WTC11 (cell line): ENCODE measurements around the gene AJM1. TPM values are rescaled to one million over a fixed set of nuclear protein-coding genes. Genes with fewer than 3 reads are reported as not detected.
A peak's percentile ranks its signal among the peaks of the same experiment; 100 is the strongest.

ENCODE experiments used
- AFF4 ChIP-seq: sonication (generic); formaldehyde crosslinking; IDR thresholded peaks from 2 replicates; pipeline ENCODE4 v1.8.1; 2023; ENCODE audit warnings: mild to moderate bottlenecking, missing genetic modification reagents, borderline replicate concordance
- ARID4B ChIP-seq: sonication (generic); formaldehyde crosslinking; IDR thresholded peaks from 2 replicates; pipeline ENCODE4 v1.8.0; 2023; ENCODE audit warnings: missing genetic modification reagents, mild to moderate bottlenecking, borderline replicate concordance
- ELF4 ChIP-seq: sonication (generic); formaldehyde crosslinking; IDR thresholded peaks from 2 replicates; pipeline ENCODE4 v1.8.1; 2022; ENCODE audit warnings: low read depth, mild to moderate bottlenecking, moderate library complexity, missing genetic modification reagents
- FOXJ3 ChIP-seq: sonication (generic); formaldehyde crosslinking; IDR thresholded peaks from 2 replicates; pipeline ENCODE4 v1.9.0; 2021; ENCODE audit warnings: missing genetic modification reagents, mild to moderate bottlenecking, borderline replicate concordance
- FOXP1 ChIP-seq: sonication (generic); formaldehyde crosslinking; IDR thresholded peaks from 2 replicates; pipeline ENCODE4 v1.8.0; 2022; ENCODE audit warnings: missing genetic modification reagents, mild to moderate bottlenecking, moderate library complexity, borderline replicate concordance
- GRHL2 ChIP-seq: fragments of 250-450 bp; sonication (Bioruptor Pico); IDR thresholded peaks from 2 replicates; pipeline ENCODE4 v1.8.0; 2022; ENCODE audit warnings: mild to moderate bottlenecking, moderate library complexity; ENCODE audit not compliant: insufficient replicate concordance, severe bottlenecking
- NFATC4 ChIP-seq: fragments of 250-450 bp; sonication (Bioruptor Pico); IDR thresholded peaks from 2 replicates; pipeline ENCODE4 v1.9.0; 2021; ENCODE audit warnings: mild to moderate bottlenecking
- NFYB ChIP-seq: sonication (generic); formaldehyde crosslinking; conservative IDR thresholded peaks from 2 replicates; pipeline ENCODE4 v1.8.0; 2022; ENCODE audit warnings: low read depth, missing genetic modification reagents
- PRRX2 ChIP-seq: fragments of 250-450 bp; sonication (Bioruptor Pico); IDR thresholded peaks from 2 replicates; pipeline ENCODE4 v1.8.0; 2021; ENCODE audit warnings: mild to moderate bottlenecking
- SOX15 ChIP-seq: fragments of 250-450 bp; sonication (Bioruptor Pico); IDR thresholded peaks from 2 replicates; pipeline ENCODE4 v1.9.0; 2021; ENCODE audit warnings: mild to moderate bottlenecking
- SP1 ChIP-seq: sonication (generic); formaldehyde crosslinking; conservative IDR thresholded peaks from 2 replicates; pipeline ENCODE4 v1.8.1; 2022; ENCODE audit warnings: missing genetic modification reagents
- TEAD1 ChIP-seq: sonication (generic); formaldehyde crosslinking; IDR thresholded peaks from 2 replicates; pipeline ENCODE4 v1.8.0; 2022; ENCODE audit warnings: mild to moderate bottlenecking, missing genetic modification reagents
- ZBTB21 ChIP-seq: sonication (generic); formaldehyde crosslinking; IDR thresholded peaks from 2 replicates; pipeline ENCODE4 v1.8.1; 2023; ENCODE audit warnings: mild to moderate bottlenecking, missing genetic modification reagents, borderline replicate concordance
- ZNF121 ChIP-seq: sonication (generic); formaldehyde crosslinking; IDR thresholded peaks from 2 replicates; pipeline ENCODE4 v1.8.0; 2023; ENCODE audit warnings: missing genetic modification reagents
- ZNF219 ChIP-seq: sonication (generic); formaldehyde crosslinking; IDR thresholded peaks from 2 replicates; pipeline ENCODE4 v1.8.0; 2023; ENCODE audit warnings: missing genetic modification reagents, mild to moderate bottlenecking, borderline replicate concordance
- total RNA-seq: library from RNA; stranded (reverse); gene quantifications from 3 replicates; pipeline ENCODE4 v1.2.3, GENCODE V29; 2021
- TF ChIP-seq, protein P1 (sequence below): sonication (generic); formaldehyde crosslinking; IDR thresholded peaks from 2 replicates; pipeline ENCODE4 v1.8.1; 2023; ENCODE audit warnings: mild to moderate bottlenecking, moderate library complexity, missing genetic modification reagents
- TF ChIP-seq, protein P2 (sequence below): sonication (generic); formaldehyde crosslinking; IDR thresholded peaks from 2 replicates; pipeline ENCODE4 v1.8.1; 2023; ENCODE audit warnings: mild to moderate bottlenecking, missing genetic modification reagents, moderate library complexity
- TF ChIP-seq, protein P3 (sequence below): sonication (generic); formaldehyde crosslinking; IDR thresholded peaks from 2 replicates; pipeline ENCODE4 v1.8.0; 2023; ENCODE audit warnings: mild to moderate bottlenecking, missing genetic modification reagents
- TF ChIP-seq, protein P4 (sequence below): sonication (generic); formaldehyde crosslinking; IDR thresholded peaks from 2 replicates; pipeline ENCODE4 v1.8.1; 2022; ENCODE audit warnings: low read depth, missing genetic modification reagents, borderline replicate concordance
- TF ChIP-seq, protein P5 (sequence below): sonication (generic); formaldehyde crosslinking; IDR thresholded peaks from 2 replicates; pipeline ENCODE4 v1.8.0; 2022; ENCODE audit warnings: mild to moderate bottlenecking, missing genetic modification reagents
- TF ChIP-seq, protein P6 (sequence below): fragments of 250-450 bp; sonication (Bioruptor Pico); IDR thresholded peaks from 2 replicates; pipeline ENCODE4 v1.9.0; 2021; ENCODE audit warnings: moderate library complexity, mild to moderate bottlenecking, inconsistent platforms, borderline replicate concordance

Gene AJM1
- total RNA-seq, 1 experiment from 2014 or later, result 1.6 TPM

DNA sequence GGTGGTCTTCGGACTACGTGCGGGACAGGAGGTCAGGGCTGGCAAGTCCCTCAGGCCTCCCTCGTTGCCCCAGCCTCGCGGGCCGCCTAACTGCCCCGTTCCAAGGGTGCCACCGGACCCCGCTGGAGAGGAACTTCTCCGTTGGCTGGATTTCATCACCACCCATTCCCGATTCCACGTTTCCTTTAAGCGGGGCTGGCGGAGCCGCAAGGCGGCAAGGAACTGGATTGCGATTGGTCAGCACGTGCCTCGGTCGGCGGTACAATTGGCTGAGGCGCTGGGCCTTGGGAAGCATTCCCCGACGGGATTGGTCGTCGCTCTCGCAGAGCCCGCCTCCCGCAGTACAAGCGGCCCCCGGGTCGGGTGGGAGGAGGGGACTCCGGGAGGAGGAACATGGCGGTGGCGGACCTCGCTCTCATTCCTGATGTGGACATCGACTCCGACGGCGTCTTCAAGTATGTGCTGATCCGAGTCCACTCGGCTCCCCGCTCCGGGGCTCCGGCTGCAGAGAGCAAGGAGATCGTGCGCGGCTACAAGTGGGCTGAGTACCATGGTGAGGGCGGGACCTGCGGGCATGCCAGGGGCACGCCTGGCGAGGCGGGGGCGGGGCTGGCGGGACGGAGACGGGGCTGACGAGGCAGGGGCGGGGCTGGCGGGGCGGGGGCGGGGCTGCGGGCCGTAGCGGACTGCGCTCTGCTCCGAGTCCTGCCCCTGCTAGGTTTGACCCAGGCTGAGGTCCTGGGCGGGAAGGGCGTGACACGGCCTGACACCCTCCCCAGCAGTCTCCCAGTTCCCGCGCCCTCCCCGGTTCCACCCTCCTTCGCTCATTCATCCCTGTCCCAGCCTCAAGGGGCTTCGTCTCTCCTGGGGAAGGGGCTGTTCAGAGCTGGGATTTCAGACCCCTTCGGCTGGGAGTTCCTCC, 7.0 kb downstream of the AJM1 start, which contains the start of gene PHPT1 (continued):
- TF ChIP-seq, protein P1, sequence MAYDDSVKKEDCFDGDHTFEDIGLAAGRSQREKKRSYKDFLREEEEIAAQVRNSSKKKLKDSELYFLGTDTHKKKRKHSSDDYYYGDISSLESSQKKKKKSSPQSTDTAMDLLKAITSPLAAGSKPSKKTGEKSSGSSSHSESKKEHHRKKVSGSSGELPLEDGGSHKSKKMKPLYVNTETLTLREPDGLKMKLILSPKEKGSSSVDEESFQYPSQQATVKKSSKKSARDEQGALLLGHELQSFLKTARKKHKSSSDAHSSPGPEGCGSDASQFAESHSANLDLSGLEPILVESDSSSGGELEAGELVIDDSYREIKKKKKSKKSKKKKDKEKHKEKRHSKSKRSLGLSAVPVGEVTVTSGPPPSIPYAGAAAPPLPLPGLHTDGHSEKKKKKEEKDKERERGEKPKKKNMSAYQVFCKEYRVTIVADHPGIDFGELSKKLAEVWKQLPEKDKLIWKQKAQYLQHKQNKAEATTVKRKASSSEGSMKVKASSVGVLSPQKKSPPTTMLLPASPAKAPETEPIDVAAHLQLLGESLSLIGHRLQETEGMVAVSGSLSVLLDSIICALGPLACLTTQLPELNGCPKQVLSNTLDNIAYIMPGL (CRISPR knock-in tag), result peak; percentile 30; the same call in 1 of the 2 replicates
- TF ChIP-seq GRHL2 (CRISPR knock-in tag) (no peak), NFATC4 (no peak), TEAD1 (CRISPR knock-in tag) (no peak; the same call in 1 of the 2 replicates), ZNF121 (0 out of 2 replicates have a peak, but pooled peaks have one; percentile 5), SP1 (CRISPR knock-in tag) (peak; percentile 78), SOX15 (CRISPR knock-in tag) (no peak), NFYB (CRISPR knock-in tag) (peak; percentile 98), ZNF219 (CRISPR knock-in tag) (no peak), PRRX2 (CRISPR knock-in tag) (no peak), ELF4 (CRISPR knock-in tag) (no peak), FOXP1 (CRISPR knock-in tag) (no peak), ZBTB21 (CRISPR knock-in tag) (peak; percentile 15; the same call in 1 of the 2 replicates), ARID4B (CRISPR knock-in tag) (peak; percentile 82; the same call in 1 of the 2 replicates), FOXJ3 (CRISPR knock-in tag) (no peak), AFF4 (CRISPR knock-in tag) (no peak)
- TF ChIP-seq, protein P2, sequence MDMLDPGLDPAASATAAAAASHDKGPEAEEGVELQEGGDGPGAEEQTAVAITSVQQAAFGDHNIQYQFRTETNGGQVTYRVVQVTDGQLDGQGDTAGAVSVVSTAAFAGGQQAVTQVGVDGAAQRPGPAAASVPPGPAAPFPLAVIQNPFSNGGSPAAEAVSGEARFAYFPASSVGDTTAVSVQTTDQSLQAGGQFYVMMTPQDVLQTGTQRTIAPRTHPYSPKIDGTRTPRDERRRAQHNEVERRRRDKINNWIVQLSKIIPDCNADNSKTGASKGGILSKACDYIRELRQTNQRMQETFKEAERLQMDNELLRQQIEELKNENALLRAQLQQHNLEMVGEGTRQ (CRISPR knock-in tag), result peak; percentile 86
- TF ChIP-seq, protein P3, sequence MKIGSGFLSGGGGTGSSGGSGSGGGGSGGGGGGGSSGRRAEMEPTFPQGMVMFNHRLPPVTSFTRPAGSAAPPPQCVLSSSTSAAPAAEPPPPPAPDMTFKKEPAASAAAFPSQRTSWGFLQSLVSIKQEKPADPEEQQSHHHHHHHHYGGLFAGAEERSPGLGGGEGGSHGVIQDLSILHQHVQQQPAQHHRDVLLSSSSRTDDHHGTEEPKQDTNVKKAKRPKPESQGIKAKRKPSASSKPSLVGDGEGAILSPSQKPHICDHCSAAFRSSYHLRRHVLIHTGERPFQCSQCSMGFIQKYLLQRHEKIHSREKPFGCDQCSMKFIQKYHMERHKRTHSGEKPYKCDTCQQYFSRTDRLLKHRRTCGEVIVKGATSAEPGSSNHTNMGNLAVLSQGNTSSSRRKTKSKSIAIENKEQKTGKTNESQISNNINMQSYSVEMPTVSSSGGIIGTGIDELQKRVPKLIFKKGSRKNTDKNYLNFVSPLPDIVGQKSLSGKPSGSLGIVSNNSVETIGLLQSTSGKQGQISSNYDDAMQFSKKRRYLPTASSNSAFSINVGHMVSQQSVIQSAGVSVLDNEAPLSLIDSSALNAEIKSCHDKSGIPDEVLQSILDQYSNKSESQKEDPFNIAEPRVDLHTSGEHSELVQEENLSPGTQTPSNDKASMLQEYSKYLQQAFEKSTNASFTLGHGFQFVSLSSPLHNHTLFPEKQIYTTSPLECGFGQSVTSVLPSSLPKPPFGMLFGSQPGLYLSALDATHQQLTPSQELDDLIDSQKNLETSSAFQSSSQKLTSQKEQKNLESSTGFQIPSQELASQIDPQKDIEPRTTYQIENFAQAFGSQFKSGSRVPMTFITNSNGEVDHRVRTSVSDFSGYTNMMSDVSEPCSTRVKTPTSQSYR (CRISPR knock-in tag), result no peak
- TF ChIP-seq, protein P4, sequence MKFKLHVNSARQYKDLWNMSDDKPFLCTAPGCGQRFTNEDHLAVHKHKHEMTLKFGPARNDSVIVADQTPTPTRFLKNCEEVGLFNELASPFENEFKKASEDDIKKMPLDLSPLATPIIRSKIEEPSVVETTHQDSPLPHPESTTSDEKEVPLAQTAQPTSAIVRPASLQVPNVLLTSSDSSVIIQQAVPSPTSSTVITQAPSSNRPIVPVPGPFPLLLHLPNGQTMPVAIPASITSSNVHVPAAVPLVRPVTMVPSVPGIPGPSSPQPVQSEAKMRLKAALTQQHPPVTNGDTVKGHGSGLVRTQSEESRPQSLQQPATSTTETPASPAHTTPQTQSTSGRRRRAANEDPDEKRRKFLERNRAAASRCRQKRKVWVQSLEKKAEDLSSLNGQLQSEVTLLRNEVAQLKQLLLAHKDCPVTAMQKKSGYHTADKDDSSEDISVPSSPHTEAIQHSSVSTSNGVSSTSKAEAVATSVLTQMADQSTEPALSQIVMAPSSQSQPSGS (CRISPR knock-in tag), result no peak
- TF ChIP-seq, protein P5, sequence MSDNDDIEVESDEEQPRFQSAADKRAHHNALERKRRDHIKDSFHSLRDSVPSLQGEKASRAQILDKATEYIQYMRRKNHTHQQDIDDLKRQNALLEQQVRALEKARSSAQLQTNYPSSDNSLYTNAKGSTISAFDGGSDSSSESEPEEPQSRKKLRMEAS (CRISPR knock-in tag), result peak; percentile 93
- TF ChIP-seq, protein P6, sequence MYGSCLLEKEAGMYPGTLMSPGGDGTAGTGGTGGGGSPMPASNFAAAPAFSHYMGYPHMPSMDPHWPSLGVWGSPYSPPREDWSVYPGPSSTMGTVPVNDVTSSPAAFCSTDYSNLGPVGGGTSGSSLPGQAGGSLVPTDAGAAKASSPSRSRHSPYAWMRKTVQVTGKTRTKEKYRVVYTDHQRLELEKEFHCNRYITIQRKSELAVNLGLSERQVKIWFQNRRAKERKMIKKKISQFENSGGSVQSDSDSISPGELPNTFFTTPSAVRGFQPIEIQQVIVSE (CRISPR knock-in tag), result no peak
